ENCODE measurements around the gene XPNPEP1.

XPNPEP1 gene

DNA sequence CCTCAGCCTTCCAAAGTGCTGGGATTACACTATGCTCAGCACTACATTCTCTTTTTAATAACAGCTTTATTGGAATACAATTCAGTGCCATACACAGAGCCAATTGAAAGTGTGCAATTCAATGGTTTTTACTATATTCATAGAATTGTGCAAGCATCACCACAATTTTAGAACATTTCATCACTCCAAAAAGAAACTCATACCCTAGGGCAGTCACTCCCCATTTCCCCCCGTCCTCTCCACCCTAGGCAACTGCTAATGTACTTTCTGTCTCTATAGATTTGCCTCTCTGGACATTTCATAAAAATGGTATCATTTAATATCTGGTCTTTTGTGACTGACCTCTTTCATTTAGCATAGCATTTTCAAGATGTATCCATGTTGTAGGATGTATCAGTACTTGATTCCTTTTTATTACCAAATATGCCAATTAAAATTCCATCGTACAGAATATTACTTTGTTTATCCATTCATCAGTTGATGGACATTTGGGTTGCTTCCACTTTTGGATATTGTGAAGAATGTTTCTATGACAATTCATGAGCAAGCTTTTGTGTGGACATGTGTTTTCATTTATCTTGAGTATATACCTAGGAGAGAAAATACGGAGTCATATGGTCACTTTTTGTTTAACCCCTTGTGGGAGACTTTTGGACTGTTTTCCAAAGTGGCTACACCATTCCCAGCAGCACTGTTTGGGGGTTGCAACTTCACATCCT lies 6.3 kb upstream of the XPNPEP1 start:
- no peak for TF ChIP-seq CTCF (IDR thresholded peaks at IDR 0.05; ENCODE audit: extremely low read depth, missing control alignments)
- no peak for DNase-seq (ENCODE audit: low spot score)

GRCh38 chr10:109928475-109928891 lies 5.2 kb upstream of the XPNPEP1 start:
- no peak for DNase-seq (ENCODE audit: low spot score)
- TF ChIP-seq CTCF (IDR thresholded peaks at IDR 0.05; ENCODE audit: extremely low read depth, missing control alignments) = no peak

- TF ChIP-seq CTCF (IDR thresholded peaks at IDR 0.05; ENCODE audit: extremely low read depth, missing control alignments) = no peak
- DNase-seq (ENCODE audit: low spot score) = no peak
Observed at GRCh38 chr10:109926825-109927224, 3.5 kb upstream of the XPNPEP1 start.

GRCh38 chr10:109926061-109926745 lies 2.9 kb upstream of the XPNPEP1 start:
- no peak for DNase-seq (ENCODE audit: low spot score)
- no peak for TF ChIP-seq CTCF (IDR thresholded peaks at IDR 0.05; ENCODE audit: extremely low read depth, missing control alignments)

DNA sequence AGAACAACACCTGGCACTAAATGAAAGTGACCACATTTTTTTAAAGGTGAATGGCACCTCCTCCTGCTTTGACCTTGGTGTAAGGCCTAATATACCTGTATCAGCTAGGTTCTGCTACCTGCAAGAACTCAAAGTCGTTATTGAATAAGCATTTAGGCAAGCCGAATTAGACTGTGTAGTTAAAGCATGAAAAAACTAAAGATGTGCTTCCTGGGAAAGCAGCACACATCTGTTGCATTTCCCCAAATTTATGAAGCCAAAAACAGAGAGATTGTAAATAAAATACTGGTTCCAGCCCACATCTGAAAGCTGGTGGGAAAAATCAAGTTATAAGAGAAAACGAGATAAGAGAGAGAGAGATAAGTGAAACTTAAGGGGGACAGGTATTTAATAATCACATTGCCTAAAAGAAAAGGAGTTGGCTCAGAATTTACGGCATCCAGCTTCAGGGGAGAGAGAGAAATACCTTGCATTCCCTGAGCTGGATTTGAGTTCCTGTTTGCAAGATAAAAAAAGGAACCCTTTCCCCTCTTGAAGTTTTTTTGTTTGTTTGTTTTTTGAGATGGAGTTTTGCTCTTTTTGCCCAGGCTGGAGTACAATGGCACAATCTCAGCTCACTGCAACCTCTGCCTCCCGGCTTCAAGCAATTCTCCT lies 1.8 kb upstream of the XPNPEP1 start:
- no peak for TF ChIP-seq CTCF (IDR thresholded peaks at IDR 0.05; ENCODE audit: extremely low read depth, missing control alignments)

GRCh38 chr10:109924087-109924486 lies 776 bp upstream of the XPNPEP1 start:
- no peak for TF ChIP-seq CTCF (IDR thresholded peaks at IDR 0.05; ENCODE audit: extremely low read depth, missing control alignments)

More for the DNA sequence above, 1.8 kb upstream of the XPNPEP1 start:
- DNase-seq (ENCODE audit: low spot score) = no peak

More at GRCh38 chr10:109924087-109924486, 776 bp upstream of the XPNPEP1 start:
- no peak for DNase-seq (ENCODE audit: low spot score)
